HG02763 (cell line): ENCODE data around the gene LMLN.
"Not testable (repeated sequence)": the region's sequence is repeated elsewhere in the genome, so short reads cannot be mapped to it uniquely, and the experiment has no call there.

Experiments
- ATAC-seq: cut with Tn5 transposase; IDR thresholded peaks from one replicate; pipeline ENCODE4 v1.9.1; 2021; ENCODE audit warnings: mild to moderate bottlenecking, moderate library complexity; ENCODE audit not compliant: unreplicated experiment

The LMLN gene

GRCh38 chr3:197959891-197960693 is at the start of gene LMLN:
Gene LMLN (plus strand): TSS chr3:197960217. CDS start chr3:197960246, 29 bp downstream.
- peak; percentile 98 for ATAC-seq

GRCh38 chr3:197912741-197913476 is 47.1 kb upstream of the LMLN start:
- ATAC-seq = no peak

GRCh38 chr3:197913641-197914380 is 46.2 kb upstream of the LMLN start:
- no peak for ATAC-seq

- not testable (repeated sequence) for ATAC-seq
These were observed 38.4 kb upstream of the LMLN start for GRCh38 chr3:197921429-197922275.

GRCh38 chr3:197926418-197926817 is 33.6 kb upstream of the LMLN start:
- ATAC-seq = no peak

- not testable (repeated sequence) for ATAC-seq
These were observed 32.4 kb upstream of the LMLN start for GRCh38 chr3:197927578-197927977.

- no peak for ATAC-seq
These were observed 23.1 kb upstream of the LMLN start for GRCh38 chr3:197936819-197937384.

GRCh38 chr3:197940745-197941384 is 19.2 kb upstream of the LMLN start:
- ATAC-seq = no peak

GRCh38 chr3:197942956-197943556 is 17.0 kb upstream of the LMLN start:
- ATAC-seq = no peak

GRCh38 chr3:197949191-197949777 is 10.7 kb upstream of the LMLN start:
- no peak for ATAC-seq

GRCh38 chr3:197949778-197950676 is 10.0 kb upstream of the LMLN start, which contains the start of gene RPL35A:
Gene RPL35A (plus strand): TSS chr3:197950190. CDS start chr3:197950968, 778 bp downstream.
- peak; percentile 90 for ATAC-seq

- ATAC-seq = no peak
These were observed 9.3 kb upstream of the LMLN start for GRCh38 chr3:197950677-197951061.

- no peak for ATAC-seq
These were observed 8.5 kb upstream of the LMLN start for GRCh38 chr3:197951392-197951990.

GRCh38 chr3:197952440-197952839 is 7.6 kb upstream of the LMLN start:
- ATAC-seq = no peak

- no peak for ATAC-seq
These were observed 6.7 kb upstream of the LMLN start for GRCh38 chr3:197953325-197953724.

- ATAC-seq = no peak
These were observed 6.1 kb upstream of the LMLN start for GRCh38 chr3:197953881-197954280.

GRCh38 chr3:197955892-197956477 is 4.0 kb upstream of the LMLN start:
- ATAC-seq = no peak
